Spinal cord (tissue), 10 donors: ENCODE results near the gene MCTP2. TPM values are rescaled to one million over a fixed set of nuclear protein-coding genes. Genes with fewer than 3 reads are reported as not detected.

Experiments used
- DNase-seq, 6 donors: peaks; one replicate each; pipeline versions ENCODE4 v3.0.0 to v3.0.0-alpha.2; 2013 to 2015; ENCODE audit warnings: low spot score in 6 of 6, low read depth in 4 of 6
- H3K27ac ChIP-seq: one replicate; pipeline ENCODE4 v1.5.1; 2013; ENCODE audit warnings: low read depth, low read length, control low read depth
- H3K27me3 ChIP-seq: one replicate; pipeline ENCODE4 v1.6.1; 2013; ENCODE audit warnings: low read length; ENCODE audit not compliant: control insufficient read depth, insufficient read depth
- H3K36me3 ChIP-seq: one replicate; pipeline ENCODE4 v1.6.1; 2013; ENCODE audit warnings: low read length; ENCODE audit not compliant: control insufficient read depth, insufficient read depth
- H3K4me1 ChIP-seq: one replicate; pipeline ENCODE4 v1.6.1; 2013; ENCODE audit warnings: low read length; ENCODE audit not compliant: control insufficient read depth, insufficient read depth
- H3K4me3 ChIP-seq: one replicate; pipeline ENCODE4 v1.5.1; 2013; ENCODE audit warnings: low read depth, low read length, control low read depth
- H3K9me3 ChIP-seq: one replicate; pipeline ENCODE4 v1.6.1; 2013; ENCODE audit warnings: low read length; ENCODE audit not compliant: control insufficient read depth, insufficient read depth
- WGBS: methylation state at CpG from one replicate; pipeline ENCODE4 v1.1.5; 2013; ENCODE audit warnings: missing lambda C conversion rate; ENCODE audit not compliant: insufficient coverage; 5-methylcytosine and 5-hydroxymethylcytosine counted together
- polyA plus RNA-seq, 2 donors: library from polyadenylated mRNA; unstranded; fragments of 120-200 nt; gene quantifications; one replicate each; pipeline ENCODE4 v1.2.1, GENCODE V29; 2013; ENCODE audit not compliant: insufficient read length in 2 of 2
- total RNA-seq, 2 donors: library from RNA; depleted of rRNA in 1 of 2; stranded (reverse); fragments of 120-200 nt in 1 of 2; fragments of >200 nt in 1 of 2; gene quantifications; one replicate each; pipeline versions ENCODE4 v1.2.3 to v1.2.4, GENCODE V29; 2013 to 2014
- donor health status: healthy.

MCTP2 gene
- total and polyA plus RNA-seq, 4 donors = 0.76 to 12.4 (median 4.1) TPM

GRCh38 chr15:94372821-94373220, 141.5 kb downstream of the MCTP2 start:
- H3K27me3 ChIP-seq = no peaks in the 10 kb centered on the region
- H3K9me3 ChIP-seq = no peaks in the 10 kb centered on the region
- no CpG with 5 or more reads among the region's 6 CpGs for WGBS
- no peaks in the 10 kb centered on the region for H3K36me3 ChIP-seq
- H3K4me1 ChIP-seq = no peaks in the 10 kb centered on the region
- no peak overlapping the region for H3K27ac ChIP-seq
- H3K4me3 ChIP-seq = no peak overlapping the region
- no peak for DNase-seq

GRCh38 chr15:94375997-94376396, 144.6 kb downstream of the MCTP2 start:
- Histone ChIP-seq H3K4me1 (no peaks in the 10 kb centered on the region), H3K27ac (no peak overlapping the region), H3K36me3 (no peaks in the 10 kb centered on the region), H3K4me3 (no peak overlapping the region), H3K27me3 (no peaks in the 10 kb centered on the region), H3K9me3 (no peaks in the 10 kb centered on the region)
- DNase-seq = no peak
- 100% methylated on average over 1 of the region's 1 CpG for WGBS

DNA sequence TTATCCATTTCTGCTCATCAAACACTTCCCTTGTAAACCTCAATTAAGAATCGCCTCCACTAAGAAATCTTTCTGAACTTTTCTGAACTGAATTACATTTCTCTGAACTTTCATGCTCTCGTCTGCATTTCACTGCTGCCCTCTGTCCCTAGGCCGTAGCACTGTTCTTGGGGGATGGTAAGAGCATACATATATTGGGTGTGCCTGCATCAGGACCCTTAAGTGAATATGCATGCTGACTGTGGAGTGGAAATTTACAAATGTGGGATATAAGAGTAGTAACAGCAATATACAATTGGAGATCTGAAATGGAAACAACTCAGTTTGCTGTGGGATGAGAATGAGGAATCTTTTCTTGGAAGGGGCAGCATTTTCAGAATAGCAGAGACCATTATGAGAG, 148.6 kb downstream of the MCTP2 start:
- H3K27me3 ChIP-seq = no peaks in the 10 kb centered on the region
- 89% methylated on average over 2 of the region's 3 CpGs for WGBS
- no peak overlapping the region for H3K4me3 ChIP-seq
- H3K9me3 ChIP-seq = no peaks in the 10 kb centered on the region
- H3K36me3 ChIP-seq = no peaks in the 10 kb centered on the region
- no peaks in the 10 kb centered on the region for H3K4me1 ChIP-seq
- H3K27ac ChIP-seq = no peak overlapping the region
- DNase-seq = no peak

GRCh38 chr15:94380798-94381197, 149.4 kb downstream of the MCTP2 start:
- no peaks in the 10 kb centered on the region for H3K36me3 ChIP-seq
- no peaks in the 10 kb centered on the region for H3K27me3 ChIP-seq
- no CpG with 5 or more reads among the region's 1 CpG for WGBS
- no peak overlapping the region for H3K27ac ChIP-seq
- H3K9me3 ChIP-seq = no peaks in the 10 kb centered on the region
- no peaks in the 10 kb centered on the region for H3K4me1 ChIP-seq
- DNase-seq = no peak
- no peak overlapping the region for H3K4me3 ChIP-seq

- H3K9me3 ChIP-seq = no peaks in the 10 kb centered on the region
- H3K27me3 ChIP-seq = no peaks in the 10 kb centered on the region
- H3K36me3 ChIP-seq = no peaks in the 10 kb centered on the region
- DNase-seq = no peak
- WGBS = 74% methylated on average over 8 of the region's 8 CpGs
- no peaks in the 10 kb centered on the region for H3K4me1 ChIP-seq
- no peak overlapping the region for H3K4me3 ChIP-seq
- H3K27ac ChIP-seq = no peak overlapping the region
These were observed 150.0 kb downstream of the MCTP2 start for GRCh38 chr15:94381384-94381783.

GRCh38 chr15:94383041-94383440, 151.7 kb downstream of the MCTP2 start:
- no peak for DNase-seq
- Histone ChIP-seq H3K4me3 (no peak overlapping the region), H3K4me1 (no peaks in the 10 kb centered on the region), H3K27me3 (no peaks in the 10 kb centered on the region), H3K9me3 (no peaks in the 10 kb centered on the region), H3K36me3 (no peaks in the 10 kb centered on the region), H3K27ac (no peak overlapping the region)
- WGBS = 100% methylated on average over 3 of the region's 3 CpGs

DNA sequence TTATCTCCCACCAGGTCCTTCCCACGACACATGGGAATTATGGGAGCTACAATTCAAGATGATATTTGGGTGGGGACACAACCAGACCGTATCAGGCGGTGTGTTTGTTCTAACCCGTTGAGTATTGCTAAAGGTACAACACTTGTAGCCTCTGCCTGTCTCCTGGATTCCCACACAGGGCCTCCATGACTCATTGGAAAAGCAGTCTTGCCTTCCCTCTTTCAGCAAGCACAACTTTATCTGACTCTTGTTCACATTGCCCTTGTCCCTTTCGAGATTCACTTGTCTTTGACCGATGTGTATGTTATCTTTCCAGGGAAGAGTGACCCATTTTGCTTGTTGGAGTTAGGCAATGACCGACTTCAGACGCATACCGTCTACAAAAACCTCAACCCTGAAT, 152.3 kb downstream of the MCTP2 start:
- Histone ChIP-seq H3K27ac (no peak overlapping the region), H3K36me3 (no peaks in the 10 kb centered on the region), H3K4me3 (no peak overlapping the region), H3K4me1 (no peaks in the 10 kb centered on the region), H3K27me3 (no peaks in the 10 kb centered on the region), H3K9me3 (no peaks in the 10 kb centered on the region)
- WGBS = 100% methylated on average over 4 of the region's 9 CpGs
- DNase-seq = no peak

- H3K4me3 ChIP-seq = no peak overlapping the region
- no peaks in the 10 kb centered on the region for H3K36me3 ChIP-seq
- no CpG with 5 or more reads among the region's 4 CpGs for WGBS
- no peaks in the 10 kb centered on the region for H3K27me3 ChIP-seq
- H3K27ac ChIP-seq = no peak overlapping the region
- H3K4me1 ChIP-seq = no peaks in the 10 kb centered on the region
- DNase-seq = no peak
- H3K9me3 ChIP-seq = no peaks in the 10 kb centered on the region
These were observed 154.1 kb downstream of the MCTP2 start for GRCh38 chr15:94385441-94385840.

DNA sequence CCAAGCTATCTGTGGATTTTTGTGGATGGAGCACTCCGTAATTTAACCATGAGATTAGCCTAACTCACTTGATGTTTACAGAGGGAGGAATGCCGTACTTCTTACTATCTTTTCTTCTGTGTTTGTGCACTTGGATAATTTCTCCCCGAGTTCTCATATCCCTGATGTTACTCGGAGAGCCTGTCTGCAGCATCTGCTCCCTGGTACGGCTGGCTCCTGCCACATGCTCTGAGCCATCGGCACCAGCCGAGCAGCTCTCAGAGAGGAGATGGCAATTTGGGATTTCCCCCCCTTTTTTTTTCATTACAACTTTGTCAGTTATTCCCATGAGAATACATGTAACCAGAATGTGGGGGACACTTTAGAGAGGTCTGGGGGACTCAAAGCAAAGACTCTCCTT, 155.0 kb downstream of the MCTP2 start:
- Histone ChIP-seq H3K27ac (no peak overlapping the region), H3K4me1 (no peaks in the 10 kb centered on the region), H3K4me3 (no peak overlapping the region), H3K9me3 (no peaks in the 10 kb centered on the region), H3K27me3 (no peaks in the 10 kb centered on the region), H3K36me3 (no peaks in the 10 kb centered on the region)
- peak in 1 of 6 donors; percentile 70 for DNase-seq
- 80% methylated on average over 2 of the region's 7 CpGs for WGBS

- H3K4me3 ChIP-seq = no peak overlapping the region
- H3K36me3 ChIP-seq = no peaks in the 10 kb centered on the region
- H3K9me3 ChIP-seq = no peaks in the 10 kb centered on the region
- H3K27me3 ChIP-seq = no peaks in the 10 kb centered on the region
- H3K4me1 ChIP-seq = no peaks in the 10 kb centered on the region
- H3K27ac ChIP-seq = no peak overlapping the region
- DNase-seq = no peak
- 100% methylated on average over 1 of the region's 2 CpGs for WGBS
These were observed 156.1 kb downstream of the MCTP2 start for GRCh38 chr15:94387442-94387841.
